Mesenchymal stem cell (in vitro differentiated cells and primary cell): Measurements from ENCODE around the gene ID1.
"Not testable (repeated sequence)": the region's sequence is repeated elsewhere in the genome, so short reads cannot be mapped to it uniquely, and the experiment has no call there.

Source experiments
- DNase-seq: peaks from one replicate; pipeline ENCODE4 v3.0.0-alpha.2; 2013
- H2AFZ ChIP-seq: one replicate; pipeline ENCODE4 v1.6.1; 2013; ENCODE audit warnings: low read depth, mild to moderate bottlenecking, control low read depth, inconsistent platforms, low read length, moderate library complexity
- H2AK5ac ChIP-seq: 2 replicates; pipeline ENCODE4 v1.6.1; 2013; ENCODE audit warnings: low read length, moderate library complexity, mild to moderate bottlenecking, inconsistent platforms; ENCODE audit not compliant: severe bottlenecking
- H2BK120ac ChIP-seq: one replicate; pipeline ENCODE4 v1.6.1; 2013; ENCODE audit warnings: low read depth, mild to moderate bottlenecking, inconsistent platforms, low read length, moderate library complexity
- H2BK12ac ChIP-seq, 2 experiments: one replicate each; pipeline ENCODE4 v1.6.1; 2013; ENCODE audit warnings: inconsistent platforms in 2 of 2, low read length in 2 of 2, mild to moderate bottlenecking in 2 of 2, moderate library complexity in 2 of 2, control low read depth in 1 of 2
- H2BK15ac ChIP-seq: one replicate; pipeline ENCODE4 v1.6.1; 2013; ENCODE audit warnings: mild to moderate bottlenecking, low read depth, inconsistent platforms; ENCODE audit not compliant: poor library complexity, severe bottlenecking
- H2BK5ac ChIP-seq: 2 replicates; pipeline ENCODE4 v1.6.1; 2013; ENCODE audit warnings: low read depth, mild to moderate bottlenecking, low read length, control low read depth, inconsistent platforms; ENCODE audit not compliant: poor library complexity, severe bottlenecking
- H3K14ac ChIP-seq, 2 experiments: one replicate each; pipeline ENCODE4 v1.6.1; 2013; ENCODE audit warnings: inconsistent platforms in 2 of 2, low read length in 2 of 2, control low read depth in 1 of 2, mild to moderate bottlenecking in 1 of 2, moderate library complexity in 1 of 2
- H3K18ac ChIP-seq, 2 experiments: one replicate each; pipeline ENCODE4 v1.6.1; 2013; ENCODE audit warnings: inconsistent platforms in 2 of 2, low read length in 2 of 2, control low read depth in 1 of 2, low read depth in 1 of 2, mild to moderate bottlenecking in 1 of 2
- H3K23ac ChIP-seq, 2 experiments: one replicate each; pipeline ENCODE4 v1.6.1; 2013; ENCODE audit warnings: inconsistent platforms in 2 of 2, low read length in 2 of 2, mild to moderate bottlenecking in 2 of 2, moderate library complexity in 2 of 2, control low read depth in 1 of 2
- H3K27ac ChIP-seq: 2 replicates; pipeline ENCODE4 v1.5.1; 2013; ENCODE audit warnings: mild to moderate bottlenecking, moderate library complexity, low read length, control low read depth, inconsistent platforms; ENCODE audit not compliant: poor library complexity, severe bottlenecking
- H3K27me3 ChIP-seq, 2 experiments: 2 replicates each; pipeline versions ENCODE4 v1.6.1 to v1.7.0; 2013; ENCODE audit warnings: low read length in 2 of 2, mild to moderate bottlenecking in 2 of 2, moderate library complexity in 2 of 2, control low read depth in 1 of 2, inconsistent platforms in 1 of 2; ENCODE audit not compliant: control insufficient read depth in 1 of 2, insufficient read depth in 1 of 2
- H3K36me3 ChIP-seq, 2 experiments: 2 replicates each; pipeline versions ENCODE4 v1.6.1 to v1.7.0; 2013; ENCODE audit warnings: low read length in 2 of 2, control low read depth in 1 of 2, inconsistent platforms in 1 of 2, low read depth in 1 of 2, mild to moderate bottlenecking in 1 of 2; ENCODE audit not compliant: insufficient read depth in 2 of 2, control insufficient read depth in 1 of 2
- H3K4ac ChIP-seq, 2 experiments: one replicate each; pipeline ENCODE4 v1.6.1; 2013; ENCODE audit warnings: inconsistent platforms in 2 of 2, low read length in 2 of 2, mild to moderate bottlenecking in 2 of 2, moderate library complexity in 2 of 2, control low read depth in 1 of 2, low read depth in 1 of 2
- H3K4me1 ChIP-seq: 2 replicates; pipeline ENCODE4 v1.6.1; 2013; ENCODE audit warnings: low read depth, low read length, control low read depth; ENCODE audit not compliant: control insufficient read depth, insufficient read depth
- H3K4me2 ChIP-seq: 2 replicates; pipeline ENCODE4 v1.6.1; 2013; ENCODE audit warnings: low read length, mild to moderate bottlenecking, inconsistent platforms; ENCODE audit not compliant: poor library complexity, severe bottlenecking
- H3K4me3 ChIP-seq, 2 experiments: 2 replicates each; pipeline versions ENCODE4 v1.5.1 to v1.7.0; 2013; ENCODE audit warnings: low read length in 2 of 2, mild to moderate bottlenecking in 2 of 2, control low read depth in 1 of 2, low read depth in 1 of 2; ENCODE audit not compliant: insufficient read depth in 1 of 2
- H3K79me1 ChIP-seq: replicated peaks from 2 replicates; pipeline ENCODE4 v1.6.1; 2013; ENCODE audit warnings: mild to moderate bottlenecking, control low read depth, low read length, inconsistent platforms; ENCODE audit not compliant: poor library complexity, severe bottlenecking
- H3K9ac ChIP-seq: 2 replicates; pipeline ENCODE4 v1.7.0; 2013; ENCODE audit warnings: mild to moderate bottlenecking, low read length, moderate library complexity
- H3K9me3 ChIP-seq: 2 replicates; pipeline ENCODE4 v1.7.0; 2013; ENCODE audit warnings: mild to moderate bottlenecking, low read length; ENCODE audit not compliant: control insufficient read depth
- H4K8ac ChIP-seq: one replicate; pipeline ENCODE4 v1.6.1; 2013; ENCODE audit warnings: inconsistent platforms, mild to moderate bottlenecking, low read length, moderate library complexity
- H4K91ac ChIP-seq: one replicate; pipeline ENCODE4 v1.6.1; 2013; ENCODE audit warnings: mild to moderate bottlenecking, low read length, inconsistent platforms
- WGBS: methylation state at CpG from one replicate; pipeline ENCODE4 v1.1.7; 2013; ENCODE audit warnings: mixed read lengths; 5-methylcytosine and 5-hydroxymethylcytosine counted together

Gene ID1

GRCh38 chr20:31620246-31620645 is 15.2 kb downstream of the ID1 start:
- Histone ChIP-seq H4K91ac (no peak overlapping the region), H3K4me1 (no peaks in the 10 kb centered on the region), H2AK5ac (no peak overlapping the region), H2AFZ (no peak overlapping the region), H3K4ac (no peak overlapping the region), H3K27ac (no peak overlapping the region), H2BK120ac (no peak overlapping the region), H3K4me3 (no peak overlapping the region), H4K8ac (no peak overlapping the region), H3K23ac (no peak overlapping the region), H3K9me3 (no peaks in the 10 kb centered on the region), H3K79me1 (no peaks in the 10 kb centered on the region), H3K18ac (no peak overlapping the region), H3K14ac (no peak overlapping the region), H3K36me3 (no peaks in the 10 kb centered on the region), H2BK15ac (no peak overlapping the region), H3K9ac (no peak overlapping the region), H3K27me3 (no peaks in the 10 kb centered on the region), H3K4me2 (no peak overlapping the region), H2BK12ac (no peak overlapping the region), H2BK5ac (no peak overlapping the region)
- 96% methylated on average over 2 of the region's 3 CpGs for WGBS
- no peak for DNase-seq

GRCh38 chr20:31623123-31623505 is 18.0 kb downstream of the ID1 start:
- H2BK15ac ChIP-seq, H3K36me3 ChIP-seq, H3K27ac ChIP-seq, H3K14ac ChIP-seq, H3K9ac ChIP-seq, H2BK5ac ChIP-seq, H4K91ac ChIP-seq, H4K8ac ChIP-seq, H3K4ac ChIP-seq, H2AFZ ChIP-seq, H3K4me1 ChIP-seq, DNase-seq, H3K23ac ChIP-seq, H2BK12ac ChIP-seq, H3K4me2 ChIP-seq, H3K4me3 ChIP-seq, H2AK5ac ChIP-seq, H3K18ac ChIP-seq, H3K9me3 ChIP-seq, H3K27me3 ChIP-seq, H2BK120ac ChIP-seq, H3K79me1 ChIP-seq: not testable (repeated sequence)
- WGBS: 92% methylated on average over 6 of the region's 6 CpGs

DNA sequence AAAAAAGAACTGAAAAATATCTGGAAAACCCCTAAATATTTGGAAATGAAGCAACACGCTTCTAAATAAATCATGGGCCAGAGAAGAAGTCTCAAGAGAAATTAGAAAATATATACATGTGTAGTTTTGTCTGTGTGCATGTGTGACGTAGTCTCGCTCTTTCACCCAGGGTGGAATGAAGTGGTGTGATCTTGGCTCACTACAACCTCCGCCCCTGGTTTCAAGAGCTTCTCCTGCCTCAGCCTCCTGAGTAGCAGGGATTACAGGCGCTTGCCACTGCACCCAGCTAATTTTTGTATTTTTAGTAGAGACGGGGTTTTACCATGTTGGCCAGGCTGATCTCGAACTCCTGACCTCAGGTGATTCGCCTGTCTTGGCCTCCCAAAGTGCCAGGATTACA is 21.4 kb downstream of the ID1 start:
- H3K9ac ChIP-seq, H3K27ac ChIP-seq, H2BK15ac ChIP-seq, H3K4me3 ChIP-seq, H3K79me1 ChIP-seq, H3K14ac ChIP-seq, H2BK12ac ChIP-seq, H3K23ac ChIP-seq, DNase-seq, H4K91ac ChIP-seq, H3K4me1 ChIP-seq, H3K4ac ChIP-seq, H3K18ac ChIP-seq, H2BK5ac ChIP-seq, H3K36me3 ChIP-seq, H2AK5ac ChIP-seq, H4K8ac ChIP-seq, H3K27me3 ChIP-seq, H2BK120ac ChIP-seq, H3K9me3 ChIP-seq, H2AFZ ChIP-seq, H3K4me2 ChIP-seq: not testable (repeated sequence)
- 92% methylated on average over 8 of the region's 8 CpGs for WGBS

- WGBS: no CpG with 5 or more reads among the region's 2 CpGs
- H4K8ac ChIP-seq, H2BK15ac ChIP-seq, H3K9ac ChIP-seq, H3K36me3 ChIP-seq, H3K4me3 ChIP-seq, H3K27me3 ChIP-seq, H3K18ac ChIP-seq, H3K27ac ChIP-seq, H3K4me1 ChIP-seq, H3K14ac ChIP-seq, H3K4ac ChIP-seq, H3K4me2 ChIP-seq, H3K23ac ChIP-seq, H2AFZ ChIP-seq, DNase-seq, H2BK12ac ChIP-seq, H2AK5ac ChIP-seq, H2BK5ac ChIP-seq, H3K79me1 ChIP-seq, H4K91ac ChIP-seq, H3K9me3 ChIP-seq, H2BK120ac ChIP-seq: not testable (repeated sequence)
Observed at GRCh38 chr20:31628057-31628456, 23.0 kb downstream of the ID1 start.
